ENCODE data around the gene ZNF18.

The ZNF18 gene, protein sequence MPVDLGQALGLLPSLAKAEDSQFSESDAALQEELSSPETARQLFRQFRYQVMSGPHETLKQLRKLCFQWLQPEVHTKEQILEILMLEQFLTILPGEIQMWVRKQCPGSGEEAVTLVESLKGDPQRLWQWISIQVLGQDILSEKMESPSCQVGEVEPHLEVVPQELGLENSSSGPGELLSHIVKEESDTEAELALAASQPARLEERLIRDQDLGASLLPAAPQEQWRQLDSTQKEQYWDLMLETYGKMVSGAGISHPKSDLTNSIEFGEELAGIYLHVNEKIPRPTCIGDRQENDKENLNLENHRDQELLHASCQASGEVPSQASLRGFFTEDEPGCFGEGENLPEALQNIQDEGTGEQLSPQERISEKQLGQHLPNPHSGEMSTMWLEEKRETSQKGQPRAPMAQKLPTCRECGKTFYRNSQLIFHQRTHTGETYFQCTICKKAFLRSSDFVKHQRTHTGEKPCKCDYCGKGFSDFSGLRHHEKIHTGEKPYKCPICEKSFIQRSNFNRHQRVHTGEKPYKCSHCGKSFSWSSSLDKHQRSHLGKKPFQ

DNA sequence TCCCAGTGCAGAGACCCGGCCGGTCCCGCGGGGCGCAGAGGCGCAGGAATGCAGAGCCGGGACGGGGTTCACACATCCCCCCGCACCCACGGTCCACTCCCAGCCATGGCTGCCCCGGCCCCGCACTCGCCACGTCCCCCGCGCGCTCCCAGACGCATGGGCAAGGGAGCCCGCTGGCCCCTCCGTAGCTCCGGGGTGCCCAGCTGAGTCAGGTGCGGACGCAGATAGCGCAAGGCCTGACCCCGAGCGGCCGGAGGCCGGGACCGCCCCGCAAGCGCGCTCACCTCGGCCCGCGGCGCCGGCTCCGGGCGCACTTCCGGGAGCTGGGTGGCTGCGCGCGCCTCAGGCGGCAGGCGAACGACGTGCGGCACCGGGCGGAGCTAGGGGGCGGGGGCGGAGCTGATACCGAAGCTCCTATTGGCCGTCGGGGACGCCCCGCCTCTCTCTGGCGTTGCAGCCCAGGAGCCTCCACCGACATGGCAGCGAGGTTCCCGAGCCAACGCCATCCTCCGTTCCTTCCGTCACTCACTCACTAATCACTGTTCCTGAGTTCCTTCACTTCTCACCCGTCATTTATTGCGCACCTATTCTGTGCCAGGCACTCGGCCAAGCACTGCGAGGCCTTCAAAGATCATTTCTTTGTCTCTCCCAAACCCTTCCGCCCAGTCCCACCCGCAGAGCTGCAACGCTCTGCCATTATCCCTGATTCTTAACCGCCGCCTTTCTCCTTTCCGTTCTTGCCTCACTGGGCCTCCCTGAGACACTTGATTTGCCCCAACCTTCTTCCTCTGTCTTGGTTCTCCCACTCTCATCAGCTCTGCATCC lies at the start of gene ZNF18:
TSS of gene ZNF18 (minus strand) at position 329 of the 825 bp plus-strand sequence. CDS start 4,646 bp downstream, outside the sequence.
- TF ChIP-seq, protein P1, sequence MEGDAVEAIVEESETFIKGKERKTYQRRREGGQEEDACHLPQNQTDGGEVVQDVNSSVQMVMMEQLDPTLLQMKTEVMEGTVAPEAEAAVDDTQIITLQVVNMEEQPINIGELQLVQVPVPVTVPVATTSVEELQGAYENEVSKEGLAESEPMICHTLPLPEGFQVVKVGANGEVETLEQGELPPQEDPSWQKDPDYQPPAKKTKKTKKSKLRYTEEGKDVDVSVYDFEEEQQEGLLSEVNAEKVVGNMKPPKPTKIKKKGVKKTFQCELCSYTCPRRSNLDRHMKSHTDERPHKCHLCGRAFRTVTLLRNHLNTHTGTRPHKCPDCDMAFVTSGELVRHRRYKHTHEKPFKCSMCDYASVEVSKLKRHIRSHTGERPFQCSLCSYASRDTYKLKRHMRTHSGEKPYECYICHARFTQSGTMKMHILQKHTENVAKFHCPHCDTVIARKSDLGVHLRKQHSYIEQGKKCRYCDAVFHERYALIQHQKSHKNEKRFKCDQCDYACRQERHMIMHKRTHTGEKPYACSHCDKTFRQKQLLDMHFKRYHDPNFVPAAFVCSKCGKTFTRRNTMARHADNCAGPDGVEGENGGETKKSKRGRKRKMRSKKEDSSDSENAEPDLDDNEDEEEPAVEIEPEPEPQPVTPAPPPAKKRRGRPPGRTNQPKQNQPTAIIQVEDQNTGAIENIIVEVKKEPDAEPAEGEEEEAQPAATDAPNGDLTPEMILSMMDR (IDR thresholded peaks at IDR 0.05; ENCODE audit: insufficient read depth, low read length, missing control alignments): no peak
- peak; percentile 51 for DNase-seq (ENCODE audit: low read depth, low spot score)
- POLR2A ChIA-PET: interaction anchor here (0.6 to 2.0 kb wide), 12 partner anchors 9 to 1965 kb away, joined by 3 to 23 read pairs (median 3); partner anchors contain the start of genes ELAC2 and MAP2K4
- peak within 1 kb of the TSS; percentile 82 for H3K4me3 ChIP-seq (ENCODE audit: low read depth, low read length)
- CTCF ChIA-PET: interaction anchor here (0.8 to 5.1 kb wide), 4 partner anchors 9 to 23 kb away, joined by 3 to 25 read pairs (median 7); no protein-coding TSS in a partner anchor

- CTCF ChIA-PET: interaction anchor here (1.1 to 1.7 kb wide), 3 partner anchors 9 to 23 kb away, joined by 3 to 4 read pairs (median 4); no protein-coding TSS in a partner anchor
These were observed 49.5 kb upstream of the ZNF18 start for GRCh38 chr17:12046786-12047185.

GRCh38 chr17:12043702-12044101 lies 46.4 kb upstream of the ZNF18 start:
- ChIA-PET CTCF (no interaction called here), POLR2A (no interaction called here)
- H3K4me3 ChIP-seq (ENCODE audit: low read depth, low read length): no peak overlapping the region
- DNase-seq (ENCODE audit: low read depth, low spot score): no peak
- TF ChIP-seq, protein P1 (IDR thresholded peaks at IDR 0.05; ENCODE audit: insufficient read depth, low read length, missing control alignments): no peak

More at GRCh38 chr17:12046786-12047185, 49.5 kb upstream of the ZNF18 start:
- POLR2A ChIA-PET: no interaction called here
- DNase-seq (ENCODE audit: low read depth, low spot score): no peak
- TF ChIP-seq, protein P1 (IDR thresholded peaks at IDR 0.05; ENCODE audit: insufficient read depth, low read length, missing control alignments): no peak
- H3K4me3 ChIP-seq (ENCODE audit: low read depth, low read length): no peak overlapping the region

DNA sequence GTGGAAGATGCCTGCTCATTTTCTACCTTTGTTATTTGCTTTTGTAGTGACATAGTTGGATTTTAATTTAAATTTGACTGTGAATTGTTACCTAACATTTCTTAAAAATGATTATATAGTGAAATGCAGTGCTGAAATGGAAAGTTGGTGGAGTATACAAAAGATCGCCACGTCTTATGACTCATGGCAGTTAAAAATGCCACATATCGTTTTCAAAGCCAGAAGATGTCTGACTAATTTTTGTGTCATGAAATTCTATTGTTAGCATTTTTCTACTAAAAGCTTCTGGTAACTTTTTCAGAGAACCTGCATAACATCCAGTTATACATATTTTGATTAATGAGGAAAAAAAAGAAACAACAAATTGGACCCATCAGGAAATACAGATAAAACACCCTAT lies 44.0 kb upstream of the ZNF18 start:
- TF ChIP-seq, protein P1 (IDR thresholded peaks at IDR 0.05; ENCODE audit: insufficient read depth, low read length, missing control alignments): no peak
- peak; percentile 21 for DNase-seq (ENCODE audit: low read depth, low spot score)
- no peak overlapping the region for H3K4me3 ChIP-seq (ENCODE audit: low read depth, low read length)
- CTCF ChIA-PET: interaction anchor here (1.0 kb wide), 1 partner anchor 36 kb away, joined by 3 read pairs; no protein-coding TSS in a partner anchor
- POLR2A ChIA-PET: interaction anchor here (0.6 kb wide), 1 partner anchor 21 kb away, joined by 3 read pairs; the partner anchor contains the start of gene MAP2K4

DNA sequence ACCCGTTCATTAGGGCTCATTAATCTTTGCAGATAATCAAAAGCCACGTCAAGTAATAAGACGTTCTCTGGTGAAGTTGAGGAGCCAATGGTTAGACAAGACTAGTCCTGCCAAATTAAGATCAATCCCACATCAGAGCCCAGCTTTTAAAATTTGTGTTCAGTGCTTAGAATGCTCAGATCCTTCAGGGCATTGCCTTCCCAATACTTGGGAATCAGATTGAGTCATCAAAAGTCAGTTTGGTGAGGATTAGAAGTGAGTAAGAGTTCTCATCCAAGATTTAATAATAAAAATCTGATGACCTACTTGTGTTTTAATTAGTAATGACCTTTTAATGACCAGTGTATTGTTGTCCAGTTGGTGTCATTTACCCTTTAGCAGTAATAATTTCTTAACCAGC lies 43.2 kb upstream of the ZNF18 start:
- TF ChIP-seq, protein P1 (IDR thresholded peaks at IDR 0.05; ENCODE audit: insufficient read depth, low read length, missing control alignments): no peak
- CTCF ChIA-PET: no interaction called here
- no peak for DNase-seq (ENCODE audit: low read depth, low spot score)
- H3K4me3 ChIP-seq (ENCODE audit: low read depth, low read length): no peak overlapping the region
- POLR2A ChIA-PET: no interaction called here

Data from AG04449 (cell line).